Keratinocyte (primary cell): ENCODE data around the gene SEMA3F. TPM values are rescaled to one million over a fixed set of nuclear protein-coding genes. Genes with fewer than 3 reads are reported as not detected.

Source experiments
- DNase-seq: peaks from one replicate; pipeline ENCODE4 v3.0.0-alpha.2; 2011; ENCODE audit warnings: low read depth, missing footprints, low spot score
- FAIRE-seq: peaks from 2 replicates; lab custom pipeline; 2011; peaks lifted over from hg19 to GRCh38; lab: Jason Lieb, UNC
- H2AFZ ChIP-seq: 2 replicates; pipeline ENCODE4 v1.6.0; 2012; ENCODE audit warnings: low read length, control low read depth, inconsistent platforms; ENCODE audit not compliant: control insufficient read depth
- H3K27ac ChIP-seq: 2 replicates; pipeline ENCODE4 v1.5.1; 2011; ENCODE audit warnings: low read length; ENCODE audit not compliant: control insufficient read depth, insufficient read depth
- H3K27me3 ChIP-seq: 3 replicates; pipeline ENCODE4 v1.6.0; 2011; ENCODE audit warnings: low read length; ENCODE audit not compliant: control insufficient read depth, insufficient read depth; ENCODE audit errors: extremely low read depth
- H3K36me3 ChIP-seq, 2 experiments: 2 replicates in 1 of 2; 3 replicates in 1 of 2; pipeline ENCODE4 v1.5.1; 2011; ENCODE audit warnings: low read length in 2 of 2, mild to moderate bottlenecking in 1 of 2; ENCODE audit not compliant: control insufficient read depth in 2 of 2, insufficient read depth in 2 of 2; ENCODE audit errors: extremely low read depth in 1 of 2
- H3K4me1 ChIP-seq: 3 replicates; pipeline ENCODE4 v1.5.1; 2011; ENCODE audit warnings: low read length; ENCODE audit not compliant: control insufficient read depth, insufficient read depth; ENCODE audit errors: extremely low read depth
- H3K4me2 ChIP-seq: 3 replicates; pipeline ENCODE4 v1.6.0; 2011; ENCODE audit warnings: low read depth, low read length; ENCODE audit not compliant: control insufficient read depth, insufficient read depth; ENCODE audit errors: extremely low read depth
- H3K4me3 ChIP-seq, 3 experiments: fragments of 200-600 bp in 1 of 3; sonication (generic) in 1 of 3; 2 replicates in 2 of 3; 3 replicates in 1 of 3; pipeline ENCODE4 v1.5.1; 2011 to 2016; ENCODE audit warnings: low read length in 3 of 3, mild to moderate bottlenecking in 3 of 3, control low read depth in 2 of 3, inconsistent platforms in 1 of 3, low read depth in 1 of 3, mixed read lengths in 1 of 3, mixed run types in 1 of 3, moderate library complexity in 1 of 3; ENCODE audit not compliant: control insufficient read depth in 2 of 3, insufficient read depth in 2 of 3; ENCODE audit errors: extremely low read depth in 1 of 3
- H3K79me2 ChIP-seq: 2 replicates; pipeline ENCODE4 v1.6.0; 2012; ENCODE audit warnings: low read length; ENCODE audit not compliant: control insufficient read depth, insufficient read depth
- H3K9ac ChIP-seq: 3 replicates; pipeline ENCODE4 v1.6.0; 2011; ENCODE audit warnings: low read length; ENCODE audit not compliant: control insufficient read depth, insufficient read depth; ENCODE audit errors: extremely low read depth
- H3K9me1 ChIP-seq: 3 replicates; pipeline ENCODE4 v1.6.0; 2011; ENCODE audit warnings: low read length; ENCODE audit not compliant: control insufficient read depth, insufficient read depth; ENCODE audit errors: extremely low read depth
- H3K9me3 ChIP-seq: 2 replicates; pipeline ENCODE4 v1.5.1; 2012; ENCODE audit warnings: low read depth, low read length; ENCODE audit not compliant: control insufficient read depth
- H4K20me1 ChIP-seq: 3 replicates; pipeline ENCODE4 v1.6.0; 2011; ENCODE audit warnings: low read length; ENCODE audit not compliant: control insufficient read depth, insufficient read depth; ENCODE audit errors: extremely low read depth
- EZH2 ChIP-seq: IDR thresholded peaks from one replicate; pipeline ENCODE4 v1.6.1; 2012; ENCODE audit warnings: inconsistent platforms, mild to moderate bottlenecking, low read length, moderate library complexity
- dilution Hi-C: fragments of 300-500 bp; cut with MboI; formaldehyde crosslinking; loops from one replicate; pipeline ENCODE4 v1.7.0; 2020; ENCODE audit warnings: low sequenced_read_pairs; ENCODE audit not compliant: extremely low pct_ligation_motif_present
- polyA plus RNA-seq, 5 experiments: library from polyadenylated mRNA; depleted of rRNA in 3 of 5; stranded (reverse) in 3 of 5; stranded (forward) in 1 of 5; unstranded in 1 of 5; fragments of >200 nt; gene quantifications; 1 replicate in 1 of 5; 2 replicates in 3 of 5; 3 replicates in 1 of 5; pipeline versions ENCODE4 v1.2.1 to v1.2.3, GENCODE V29; 2011 to 2012; ENCODE audit warnings: missing spikeins in 2 of 5, low read depth in 1 of 5, low replicate concordance in 1 of 5
- TF ChIP-seq, protein P1 (sequence below), 3 experiments: IDR thresholded peaks in 1 of 3; conservative IDR thresholded peaks in 1 of 3; optimal IDR thresholded peaks in 1 of 3; 2 replicates in 2 of 3; 3 replicates in 1 of 3; pipeline versions ENCODE3 to v1.5.1; 2011; ENCODE audit warnings: low read length in 3 of 3, mild to moderate bottlenecking in 3 of 3, moderate library complexity in 2 of 3, control low read depth in 1 of 3, inconsistent platforms in 1 of 3; ENCODE audit not compliant: insufficient read depth in 2 of 3; ENCODE audit errors: extremely low read depth in 1 of 3

The SEMA3F gene
- polyA plus RNA-seq, 1 donor (not counting 4 experiments of a cell fraction or from before 2014, with no cell fraction given) = 72.8 TPM

DNA sequence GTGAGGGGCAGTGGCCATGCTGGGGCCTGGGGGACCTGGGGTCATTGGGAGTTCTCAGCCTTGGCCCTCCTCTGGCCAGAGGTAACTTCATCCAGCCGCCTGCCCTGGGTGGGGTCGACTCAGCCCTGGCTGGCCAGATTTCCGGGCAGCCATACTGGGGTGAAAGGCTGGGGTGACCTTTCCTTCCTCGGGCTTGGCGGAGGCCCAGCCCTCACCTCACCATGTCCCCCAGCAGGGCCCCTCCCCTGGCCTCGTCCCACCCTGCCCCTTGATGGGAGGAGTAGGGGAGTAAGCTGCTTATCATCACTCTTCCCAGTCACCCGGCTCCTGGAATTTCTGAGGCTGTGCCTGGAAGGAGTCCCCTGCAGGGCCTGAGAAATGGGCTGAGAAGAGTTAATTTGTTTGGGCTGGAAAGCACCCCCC is 5.4 kb downstream of the SEMA3F start:
- H3K9ac ChIP-seq = peak overlapping the region; percentile 64
- dilution Hi-C loops = no loop called here
- peak overlapping the region; percentile 81 for H3K27ac ChIP-seq

DNA sequence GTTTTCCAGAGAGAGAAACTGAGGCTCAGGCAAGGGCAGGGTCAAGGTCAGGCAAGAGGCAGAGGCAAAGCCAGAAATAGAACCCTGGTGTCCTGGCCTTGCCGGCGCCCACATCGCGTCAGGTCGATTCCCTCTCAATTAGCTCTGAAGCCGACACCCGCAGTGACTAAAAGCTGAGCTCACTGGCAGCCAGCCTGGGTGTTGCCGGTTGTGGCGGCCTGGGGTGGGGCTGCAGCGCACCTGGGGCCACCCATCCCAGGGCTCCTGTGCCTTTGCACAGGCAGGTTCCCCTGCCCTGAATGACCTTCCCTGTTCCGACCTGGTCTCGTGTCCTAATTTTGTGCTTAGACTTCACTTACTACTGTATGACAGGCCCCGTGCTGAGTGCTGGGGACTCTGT is 6.2 kb downstream of the SEMA3F start:
- no peak for DNase-seq

More for the DNA sequence above, 5.4 kb downstream of the SEMA3F start:
- peaks cover 81% of the 10 kb centered on the region for H3K79me2 ChIP-seq
- no peak for DNase-seq
- no peak for FAIRE-seq
- peak overlapping the region in 1 of 3 experiments; percentile 41 for H3K4me3 ChIP-seq
- peaks cover 13% of the 10 kb centered on the region for H3K9me1 ChIP-seq
- no peak overlapping the region for H2AFZ ChIP-seq
- peak overlapping the region; percentile 99 for H3K4me2 ChIP-seq
- peaks cover 23 to 48% of the 10 kb centered on the region in 2 experiments for H3K36me3 ChIP-seq
- peaks cover 84% of the 10 kb centered on the region for H3K4me1 ChIP-seq
- H3K27me3 ChIP-seq = no peaks in the 10 kb centered on the region
- H4K20me1 ChIP-seq = no peaks in the 10 kb centered on the region
- no peaks in the 10 kb centered on the region for H3K9me3 ChIP-seq
- TF ChIP-seq, protein P1, sequence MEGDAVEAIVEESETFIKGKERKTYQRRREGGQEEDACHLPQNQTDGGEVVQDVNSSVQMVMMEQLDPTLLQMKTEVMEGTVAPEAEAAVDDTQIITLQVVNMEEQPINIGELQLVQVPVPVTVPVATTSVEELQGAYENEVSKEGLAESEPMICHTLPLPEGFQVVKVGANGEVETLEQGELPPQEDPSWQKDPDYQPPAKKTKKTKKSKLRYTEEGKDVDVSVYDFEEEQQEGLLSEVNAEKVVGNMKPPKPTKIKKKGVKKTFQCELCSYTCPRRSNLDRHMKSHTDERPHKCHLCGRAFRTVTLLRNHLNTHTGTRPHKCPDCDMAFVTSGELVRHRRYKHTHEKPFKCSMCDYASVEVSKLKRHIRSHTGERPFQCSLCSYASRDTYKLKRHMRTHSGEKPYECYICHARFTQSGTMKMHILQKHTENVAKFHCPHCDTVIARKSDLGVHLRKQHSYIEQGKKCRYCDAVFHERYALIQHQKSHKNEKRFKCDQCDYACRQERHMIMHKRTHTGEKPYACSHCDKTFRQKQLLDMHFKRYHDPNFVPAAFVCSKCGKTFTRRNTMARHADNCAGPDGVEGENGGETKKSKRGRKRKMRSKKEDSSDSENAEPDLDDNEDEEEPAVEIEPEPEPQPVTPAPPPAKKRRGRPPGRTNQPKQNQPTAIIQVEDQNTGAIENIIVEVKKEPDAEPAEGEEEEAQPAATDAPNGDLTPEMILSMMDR (optimal IDR thresholded peaks at IDR 0.05 in 1 of 3, IDR thresholded peaks at IDR 0.05 in 1 of 3, conservative IDR thresholded peaks at IDR 0.05 in 1 of 3; ENCODE audit: extremely low read depth in 1 of 3, insufficient read depth in 2 of 3, low read length in 3 of 3) = no peak
- no peak for TF ChIP-seq EZH2

More for the DNA sequence above, 6.2 kb downstream of the SEMA3F start:
- H3K36me3 ChIP-seq = peaks cover 23 to 49% of the 10 kb centered on the region in 2 experiments
- H2AFZ ChIP-seq = no peak overlapping the region
- dilution Hi-C loops = no loop called here
- peak; percentile 43 for FAIRE-seq
- H3K27me3 ChIP-seq = no peaks in the 10 kb centered on the region
- peaks cover 13% of the 10 kb centered on the region for H3K9me1 ChIP-seq
- peak overlapping the region; percentile 81 for H3K27ac ChIP-seq
- no peak for TF ChIP-seq EZH2
- TF ChIP-seq, protein P1 (optimal IDR thresholded peaks at IDR 0.05 in 1 of 3, IDR thresholded peaks at IDR 0.05 in 1 of 3, conservative IDR thresholded peaks at IDR 0.05 in 1 of 3; ENCODE audit: extremely low read depth in 1 of 3, insufficient read depth in 2 of 3, low read length in 3 of 3) = no peak
- H3K4me2 ChIP-seq = peak overlapping the region; percentile 99
- H3K79me2 ChIP-seq = peaks cover 81% of the 10 kb centered on the region
- peak overlapping the region in 2 of 3 experiments; percentile 41 to 52 for H3K4me3 ChIP-seq
- H3K9ac ChIP-seq = peak overlapping the region; percentile 64
- no peaks in the 10 kb centered on the region for H4K20me1 ChIP-seq
- peaks cover 91% of the 10 kb centered on the region for H3K4me1 ChIP-seq
- H3K9me3 ChIP-seq = no peaks in the 10 kb centered on the region
